ENCODE results near the gene IRF6.
A peak's percentile ranks its signal among the peaks of the same experiment; 100 is the strongest.

Gene IRF6

DNA sequence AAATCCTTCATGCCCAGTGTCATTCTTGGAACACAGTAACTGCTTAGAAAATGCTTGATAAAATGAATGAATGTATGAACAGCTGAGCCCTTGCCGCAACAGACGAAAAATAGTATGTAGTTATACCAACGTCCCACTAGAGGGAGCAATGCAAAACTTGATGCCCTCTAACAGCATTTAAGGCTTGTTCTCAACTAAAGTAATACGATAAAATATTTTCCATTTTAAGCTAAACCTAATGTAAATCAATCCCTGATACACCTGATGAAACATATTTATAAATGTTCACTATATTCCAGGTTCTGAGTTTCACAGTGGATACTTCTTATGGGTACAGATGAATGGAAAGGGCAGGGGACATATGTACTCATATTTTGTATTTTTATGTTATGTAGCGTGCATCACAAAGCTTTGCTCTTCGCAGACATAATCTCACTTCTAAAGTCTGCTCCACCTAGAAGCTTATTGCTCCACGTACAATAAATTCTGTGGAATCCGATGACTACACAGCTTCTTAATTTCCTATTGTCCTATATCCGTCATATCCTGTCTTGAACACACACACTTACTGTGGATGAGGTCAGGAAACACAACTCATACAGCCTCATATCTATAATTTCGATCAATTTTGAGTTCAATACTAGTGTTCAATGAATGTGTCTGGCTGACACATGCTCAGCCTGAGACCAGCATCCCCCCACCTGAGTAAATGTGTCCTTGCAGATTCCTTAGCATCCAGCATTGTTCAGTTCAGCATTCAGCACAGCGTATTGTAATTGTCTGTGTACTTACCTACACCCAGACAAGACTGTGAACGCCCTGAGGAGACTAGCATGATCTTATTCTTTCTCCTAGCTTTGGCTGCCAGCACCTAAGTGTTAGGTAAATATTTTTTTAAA is 17.4 kb upstream of the IRF6 start:
- peak overlapping the region in 1 of 2 donors; percentile 22 for H3K9ac ChIP-seq (ENCODE audit: low read depth in 1 of 2, low read length in 2 of 2)
- peaks cover 0 to 5% of the 10 kb centered on the region in 2 donors for H3K27me3 ChIP-seq (ENCODE audit: control insufficient read depth in 2 of 2, insufficient read depth in 2 of 2, low read length in 2 of 2)
- no peaks in the 10 kb centered on the region for H3K36me3 ChIP-seq (ENCODE audit: control insufficient read depth in 2 of 2, insufficient read depth in 2 of 2, low read length in 2 of 2)
- no peaks in the 10 kb centered on the region for H3K9me3 ChIP-seq (ENCODE audit: control insufficient read depth in 2 of 2, low read length in 2 of 2)
- H3K4me1 ChIP-seq (ENCODE audit: control insufficient read depth in 2 of 2, insufficient read depth in 2 of 2, low read length in 2 of 2): peaks cover 6 to 24% of the 10 kb centered on the region in 2 donors
- H3K4me3 ChIP-seq (ENCODE audit: low read length in 2 of 2): peak overlapping the region; percentile 32 to 39
- H3K27ac ChIP-seq (ENCODE audit: low read depth in 2 of 2, low read length in 2 of 2): peak overlapping the region; percentile 49 to 71

DNA sequence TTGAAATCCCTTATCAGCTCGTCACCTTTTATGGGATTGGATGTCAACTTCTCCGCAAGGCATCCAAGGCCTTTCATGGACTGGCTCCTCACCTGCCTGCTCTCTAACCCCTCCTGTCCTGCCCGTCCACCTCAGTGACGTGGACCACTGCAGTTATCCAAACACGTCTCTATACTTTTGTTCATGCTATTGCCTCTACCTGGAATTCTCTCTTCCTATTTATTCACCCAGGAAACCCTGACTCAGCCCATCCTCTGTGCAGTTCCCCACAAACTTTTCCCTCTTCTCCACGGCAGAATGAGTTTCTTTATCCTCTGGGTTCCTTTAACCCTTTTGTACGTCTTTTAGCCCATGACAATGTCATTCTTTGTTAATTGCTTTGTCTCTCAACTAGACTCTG is 16.8 kb upstream of the IRF6 start:
- H3K9ac ChIP-seq (ENCODE audit: low read depth in 1 of 2, low read length in 2 of 2): peak overlapping the region; percentile 19 to 29
- peaks cover 0 to 5% of the 10 kb centered on the region in 2 donors for H3K27me3 ChIP-seq (ENCODE audit: control insufficient read depth in 2 of 2, insufficient read depth in 2 of 2, low read length in 2 of 2)
- peak overlapping the region in 1 of 2 donors; percentile 39 for H3K4me3 ChIP-seq (ENCODE audit: low read length in 2 of 2)

DNA sequence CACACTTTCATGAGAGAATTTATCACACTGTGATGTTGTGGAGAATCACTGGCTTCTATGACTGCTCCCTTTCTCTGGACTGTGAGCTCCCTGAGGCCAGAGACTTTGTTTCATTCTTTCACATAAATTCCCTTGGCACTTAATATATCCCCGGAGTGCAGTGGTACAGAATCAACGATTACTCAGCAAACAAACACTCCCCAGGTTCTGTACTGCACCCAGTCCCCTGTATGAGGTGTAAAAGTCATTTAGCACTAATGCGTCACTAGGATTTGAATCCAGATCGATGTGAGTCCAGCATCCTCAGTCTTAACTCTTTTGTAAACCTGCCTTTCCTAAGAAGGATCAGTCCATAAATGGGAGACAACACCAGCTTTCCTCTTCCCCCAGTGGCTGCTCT is 15.0 kb upstream of the IRF6 start:
- Histone ChIP-seq H3K9ac (ENCODE audit: low read depth in 1 of 2, low read length in 2 of 2) (no peak overlapping the region), H3K36me3 (ENCODE audit: control insufficient read depth in 2 of 2, insufficient read depth in 2 of 2, low read length in 2 of 2) (no peaks in the 10 kb centered on the region), H3K9me3 (ENCODE audit: control insufficient read depth in 2 of 2, low read length in 2 of 2) (no peaks in the 10 kb centered on the region), H3K27ac (ENCODE audit: low read depth in 2 of 2, low read length in 2 of 2) (no peak overlapping the region), H3K27me3 (ENCODE audit: control insufficient read depth in 2 of 2, insufficient read depth in 2 of 2, low read length in 2 of 2) (peaks cover 0 to 5% of the 10 kb centered on the region in 2 donors), H3K4me3 (ENCODE audit: low read length in 2 of 2) (no peak overlapping the region), H3K4me1 (ENCODE audit: control insufficient read depth in 2 of 2, insufficient read depth in 2 of 2, low read length in 2 of 2) (peaks cover 3 to 17% of the 10 kb centered on the region in 2 donors)

More for the DNA sequence above, 16.8 kb upstream of the IRF6 start:
- Histone ChIP-seq H3K36me3 (ENCODE audit: control insufficient read depth in 2 of 2, insufficient read depth in 2 of 2, low read length in 2 of 2) (no peaks in the 10 kb centered on the region), H3K27ac (ENCODE audit: low read depth in 2 of 2, low read length in 2 of 2) (peak overlapping the region; percentile 49 to 71), H3K4me1 (ENCODE audit: control insufficient read depth in 2 of 2, insufficient read depth in 2 of 2, low read length in 2 of 2) (peaks cover 6 to 24% of the 10 kb centered on the region in 2 donors), H3K9me3 (ENCODE audit: control insufficient read depth in 2 of 2, low read length in 2 of 2) (no peaks in the 10 kb centered on the region)

DNA sequence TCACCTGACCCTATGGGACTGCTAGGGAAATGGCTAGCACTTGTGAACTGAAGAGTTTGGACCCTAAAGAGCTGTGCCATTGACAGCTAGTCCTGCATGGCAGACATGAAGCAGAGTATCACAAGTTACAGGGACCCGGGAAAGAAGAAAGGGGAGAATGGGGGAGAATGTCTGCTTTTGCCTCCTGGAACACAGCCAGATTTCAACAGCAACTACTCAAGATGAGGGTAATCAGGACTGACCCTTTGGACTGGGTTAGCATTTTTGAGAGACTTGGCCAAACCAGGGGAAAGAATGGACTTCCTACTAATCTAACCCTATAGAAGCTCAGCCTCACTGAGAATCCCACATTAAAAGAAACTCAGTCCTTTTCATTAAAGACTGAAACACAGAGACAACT is 13.1 kb upstream of the IRF6 start:
- H3K9ac ChIP-seq (ENCODE audit: low read depth in 1 of 2, low read length in 2 of 2): no peak overlapping the region
- no peak overlapping the region for H3K27ac ChIP-seq (ENCODE audit: low read depth in 2 of 2, low read length in 2 of 2)
- no peaks in the 10 kb centered on the region for H3K36me3 ChIP-seq (ENCODE audit: control insufficient read depth in 2 of 2, insufficient read depth in 2 of 2, low read length in 2 of 2)
- peaks cover 0 to 5% of the 10 kb centered on the region in 2 donors for H3K27me3 ChIP-seq (ENCODE audit: control insufficient read depth in 2 of 2, insufficient read depth in 2 of 2, low read length in 2 of 2)
- peaks cover 3 to 14% of the 10 kb centered on the region in 2 donors for H3K4me1 ChIP-seq (ENCODE audit: control insufficient read depth in 2 of 2, insufficient read depth in 2 of 2, low read length in 2 of 2)
- no peaks in the 10 kb centered on the region for H3K9me3 ChIP-seq (ENCODE audit: control insufficient read depth in 2 of 2, low read length in 2 of 2)
- H3K4me3 ChIP-seq (ENCODE audit: low read length in 2 of 2): no peak overlapping the region

DNA sequence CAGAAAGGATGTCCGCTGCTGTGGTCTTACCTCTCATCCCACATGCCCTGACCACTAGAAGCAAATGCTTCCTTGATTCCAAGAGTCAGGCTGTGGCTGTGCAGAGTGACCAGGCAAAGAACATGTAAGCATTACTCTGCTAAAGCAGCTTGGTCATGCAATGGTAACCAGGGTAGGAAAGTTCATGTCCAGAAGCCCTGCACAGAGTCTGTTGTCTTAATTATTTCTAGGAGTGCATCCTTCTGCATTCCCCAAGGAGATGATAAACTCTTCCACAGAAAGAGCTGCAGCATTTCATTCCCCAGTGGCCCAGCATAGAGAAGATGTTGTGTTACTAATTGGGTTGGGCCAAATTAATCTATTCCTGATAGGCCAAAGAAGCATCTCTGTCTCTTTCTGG is 11.7 kb upstream of the IRF6 start:
- no peaks in the 10 kb centered on the region for H3K9me3 ChIP-seq (ENCODE audit: control insufficient read depth in 2 of 2, low read length in 2 of 2)
- peaks cover 0 to 5% of the 10 kb centered on the region in 2 donors for H3K27me3 ChIP-seq (ENCODE audit: control insufficient read depth in 2 of 2, insufficient read depth in 2 of 2, low read length in 2 of 2)
- no peaks in the 10 kb centered on the region for H3K36me3 ChIP-seq (ENCODE audit: control insufficient read depth in 2 of 2, insufficient read depth in 2 of 2, low read length in 2 of 2)
- H3K4me3 ChIP-seq (ENCODE audit: low read length in 2 of 2): no peak overlapping the region
- no peak overlapping the region for H3K9ac ChIP-seq (ENCODE audit: low read depth in 1 of 2, low read length in 2 of 2)
- H3K4me1 ChIP-seq (ENCODE audit: control insufficient read depth in 2 of 2, insufficient read depth in 2 of 2, low read length in 2 of 2): peaks cover under 1 to 3% of the 10 kb centered on the region in 2 donors
- H3K27ac ChIP-seq (ENCODE audit: low read depth in 2 of 2, low read length in 2 of 2): no peak overlapping the region

DNA sequence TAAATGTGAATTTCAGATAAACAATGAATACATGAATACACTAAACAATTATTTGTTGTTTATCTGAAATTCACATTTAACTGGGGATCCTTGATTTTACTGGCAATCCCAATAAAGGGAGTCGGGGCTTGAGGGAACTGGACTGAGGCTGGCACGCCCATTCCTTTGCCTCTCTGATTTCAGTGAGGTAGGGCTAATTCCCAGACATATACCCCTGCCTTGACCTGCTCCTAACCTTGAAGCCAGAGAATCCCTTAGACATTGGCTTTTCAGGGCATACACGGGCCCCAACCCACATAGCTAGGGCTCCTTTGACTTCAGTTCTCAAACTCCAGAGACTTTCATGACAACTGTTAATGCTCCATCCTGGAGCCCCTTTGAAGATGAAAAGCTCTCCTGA is 11.0 kb upstream of the IRF6 start:
- Histone ChIP-seq H3K27me3 (ENCODE audit: control insufficient read depth in 2 of 2, insufficient read depth in 2 of 2, low read length in 2 of 2) (peaks cover 0 to 3% of the 10 kb centered on the region in 2 donors), H3K4me3 (ENCODE audit: low read length in 2 of 2) (no peak overlapping the region), H3K9ac (ENCODE audit: low read depth in 1 of 2, low read length in 2 of 2) (no peak overlapping the region), H3K36me3 (ENCODE audit: control insufficient read depth in 2 of 2, insufficient read depth in 2 of 2, low read length in 2 of 2) (no peaks in the 10 kb centered on the region), H3K27ac (ENCODE audit: low read depth in 2 of 2, low read length in 2 of 2) (no peak overlapping the region), H3K9me3 (ENCODE audit: control insufficient read depth in 2 of 2, low read length in 2 of 2) (no peaks in the 10 kb centered on the region), H3K4me1 (ENCODE audit: control insufficient read depth in 2 of 2, insufficient read depth in 2 of 2, low read length in 2 of 2) (no peaks in the 10 kb centered on the region)

DNA sequence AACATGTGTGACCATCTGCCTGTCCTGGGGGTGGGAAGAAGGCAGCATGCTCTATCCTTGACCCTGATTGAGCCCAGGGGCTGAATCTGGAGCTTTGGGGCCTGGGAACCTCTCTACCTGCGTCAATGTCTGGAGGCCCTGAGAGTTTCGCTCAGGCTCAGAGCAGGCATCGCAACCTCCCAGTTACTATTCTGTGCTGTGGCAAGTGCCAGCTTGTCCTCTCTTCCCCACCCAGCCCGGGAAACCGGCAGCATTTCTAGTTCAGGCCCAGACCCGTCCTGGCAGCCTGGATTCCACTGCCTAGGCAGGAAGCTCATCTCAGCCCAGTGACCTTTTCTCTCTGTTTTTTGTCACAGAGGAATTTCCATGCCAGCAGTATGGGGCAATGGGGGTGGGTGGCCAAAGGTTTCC is 10.0 kb upstream of the IRF6 start:
- H3K4me1 ChIP-seq (ENCODE audit: control insufficient read depth in 2 of 2, insufficient read depth in 2 of 2, low read length in 2 of 2): no peaks in the 10 kb centered on the region
- H3K27ac ChIP-seq (ENCODE audit: low read depth in 2 of 2, low read length in 2 of 2): no peak overlapping the region
- H3K9me3 ChIP-seq (ENCODE audit: control insufficient read depth in 2 of 2, low read length in 2 of 2): no peaks in the 10 kb centered on the region
- H3K4me3 ChIP-seq (ENCODE audit: low read length in 2 of 2): no peak overlapping the region
- peaks cover 0 to 3% of the 10 kb centered on the region in 2 donors for H3K27me3 ChIP-seq (ENCODE audit: control insufficient read depth in 2 of 2, insufficient read depth in 2 of 2, low read length in 2 of 2)
- H3K36me3 ChIP-seq (ENCODE audit: control insufficient read depth in 2 of 2, insufficient read depth in 2 of 2, low read length in 2 of 2): no peaks in the 10 kb centered on the region
- H3K9ac ChIP-seq (ENCODE audit: low read depth in 1 of 2, low read length in 2 of 2): no peak overlapping the region

DNA sequence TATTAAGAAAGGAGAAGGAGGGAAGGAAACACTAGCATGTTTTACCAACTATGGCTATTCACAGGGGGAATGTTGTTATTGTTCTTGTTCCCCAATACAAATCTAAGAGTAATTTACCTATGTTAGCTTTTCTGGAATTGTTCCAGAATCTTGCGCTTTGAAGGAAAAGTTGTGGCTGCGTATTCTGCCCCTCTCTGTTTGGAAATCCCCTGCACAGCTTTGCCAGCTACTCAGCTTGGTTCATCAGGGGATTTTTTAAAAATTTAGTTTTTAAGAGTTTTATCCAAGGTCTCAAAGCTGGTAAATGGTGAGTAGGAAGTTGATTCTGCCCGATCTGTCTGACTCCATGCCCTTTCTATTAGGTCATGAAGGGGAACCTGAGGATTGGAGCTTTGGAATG is 9.5 kb upstream of the IRF6 start:
- H3K27ac ChIP-seq (ENCODE audit: low read depth in 2 of 2, low read length in 2 of 2): no peak overlapping the region
- no peaks in the 10 kb centered on the region for H3K9me3 ChIP-seq (ENCODE audit: control insufficient read depth in 2 of 2, low read length in 2 of 2)
- no peak overlapping the region for H3K9ac ChIP-seq (ENCODE audit: low read depth in 1 of 2, low read length in 2 of 2)
- H3K4me3 ChIP-seq (ENCODE audit: low read length in 2 of 2): no peak overlapping the region
- no peaks in the 10 kb centered on the region for H3K4me1 ChIP-seq (ENCODE audit: control insufficient read depth in 2 of 2, insufficient read depth in 2 of 2, low read length in 2 of 2)
- H3K36me3 ChIP-seq (ENCODE audit: control insufficient read depth in 2 of 2, insufficient read depth in 2 of 2, low read length in 2 of 2): no peaks in the 10 kb centered on the region
- H3K27me3 ChIP-seq (ENCODE audit: control insufficient read depth in 2 of 2, insufficient read depth in 2 of 2, low read length in 2 of 2): peaks cover 0 to 3% of the 10 kb centered on the region in 2 donors

DNA sequence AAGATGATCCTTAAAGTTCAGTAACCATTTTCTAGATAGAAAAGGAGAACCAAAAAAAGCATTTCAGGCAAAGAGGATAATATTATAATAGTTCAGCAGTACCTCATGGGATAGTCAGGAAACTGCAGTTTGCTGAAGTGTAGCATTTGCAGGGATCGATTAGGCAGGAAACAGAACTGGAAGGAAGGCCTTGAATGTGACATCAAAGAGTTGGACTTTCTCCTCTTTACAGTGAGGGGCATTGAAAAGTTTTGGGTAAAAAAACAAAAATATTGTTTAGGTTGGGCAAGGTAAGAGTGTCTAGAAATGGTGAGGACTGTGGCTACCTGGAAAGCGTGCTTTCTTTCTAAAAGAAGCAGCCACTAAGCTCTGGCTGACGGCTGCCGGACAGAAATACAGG is 8.0 kb upstream of the IRF6 start:
- Histone ChIP-seq H3K9ac (ENCODE audit: low read depth in 1 of 2, low read length in 2 of 2) (no peak overlapping the region), H3K27ac (ENCODE audit: low read depth in 2 of 2, low read length in 2 of 2) (no peak overlapping the region), H3K4me3 (ENCODE audit: low read length in 2 of 2) (no peak overlapping the region), H3K36me3 (ENCODE audit: control insufficient read depth in 2 of 2, insufficient read depth in 2 of 2, low read length in 2 of 2) (no peaks in the 10 kb centered on the region), H3K4me1 (ENCODE audit: control insufficient read depth in 2 of 2, insufficient read depth in 2 of 2, low read length in 2 of 2) (no peaks in the 10 kb centered on the region), H3K9me3 (ENCODE audit: control insufficient read depth in 2 of 2, low read length in 2 of 2) (no peaks in the 10 kb centered on the region), H3K27me3 (ENCODE audit: control insufficient read depth in 2 of 2, insufficient read depth in 2 of 2, low read length in 2 of 2) (peaks cover 0 to under 1% of the 10 kb centered on the region in 2 donors)

DNA sequence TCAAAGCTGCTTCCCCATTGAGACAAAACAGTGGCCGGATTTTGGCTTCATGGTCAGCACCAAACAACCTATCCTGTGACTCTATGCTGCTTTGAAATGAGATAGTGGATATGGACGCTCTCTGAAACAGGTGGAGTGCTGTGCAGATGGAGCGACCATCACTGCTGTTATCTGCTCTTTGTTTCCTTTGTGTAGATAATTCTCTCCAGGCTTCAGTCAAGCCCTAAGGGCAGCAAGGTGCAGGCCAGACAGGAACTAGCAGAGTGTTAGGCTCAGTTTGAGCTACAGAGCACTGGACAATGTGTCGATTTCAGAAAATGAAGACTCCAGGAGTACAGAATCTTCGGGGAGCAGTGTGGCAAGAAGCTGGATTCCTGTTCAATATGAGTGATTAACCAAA is 4.8 kb upstream of the IRF6 start:
- no peak overlapping the region for H3K9ac ChIP-seq (ENCODE audit: low read depth in 1 of 2, low read length in 2 of 2)

More for the DNA sequence above, 4.8 kb upstream of the IRF6 start:
- Histone ChIP-seq H3K9me3 (ENCODE audit: control insufficient read depth in 2 of 2, low read length in 2 of 2) (no peaks in the 10 kb centered on the region), H3K36me3 (ENCODE audit: control insufficient read depth in 2 of 2, insufficient read depth in 2 of 2, low read length in 2 of 2) (no peaks in the 10 kb centered on the region), H3K27me3 (ENCODE audit: control insufficient read depth in 2 of 2, insufficient read depth in 2 of 2, low read length in 2 of 2) (no peaks in the 10 kb centered on the region), H3K27ac (ENCODE audit: low read depth in 2 of 2, low read length in 2 of 2) (no peak overlapping the region), H3K4me3 (ENCODE audit: low read length in 2 of 2) (no peak overlapping the region), H3K4me1 (ENCODE audit: control insufficient read depth in 2 of 2, insufficient read depth in 2 of 2, low read length in 2 of 2) (peaks cover 3 to 13% of the 10 kb centered on the region in 2 donors)

Data from mucosa of rectum (tissue), 2 donors.